MG63 (cell line): ENCODE results near the gene ING4. TPM values are rescaled to one million over a fixed set of nuclear protein-coding genes. Genes with fewer than 3 reads are reported as not detected.
"Not testable (repeated sequence)": the region's sequence is repeated elsewhere in the genome, so short reads cannot be mapped to it uniquely, and the experiment has no call there.

Source experiments
- DNase-seq: peaks from one replicate; pipeline ENCODE4 v3.0.0-alpha.2; 2020
- H3K27me3 ChIP-seq: fragments of 250-450 bp; sonication (Bioruptor Pico); 2 replicates; pipeline ENCODE4 v1.5.1; 2020; ENCODE audit warnings: mild to moderate bottlenecking, moderate library complexity
- H3K36me3 ChIP-seq: fragments of 250-450 bp; sonication (Bioruptor Pico); 2 replicates; pipeline ENCODE4 v1.5.1; 2020; ENCODE audit warnings: mild to moderate bottlenecking, moderate library complexity
- H3K4me3 ChIP-seq: fragments of 250-450 bp; sonication (Bioruptor Pico); 2 replicates; pipeline ENCODE4 v1.5.1; 2020; ENCODE audit warnings: mild to moderate bottlenecking, moderate library complexity
- H3K9me3 ChIP-seq: fragments of 250-450 bp; sonication (Bioruptor Pico); 2 replicates; pipeline ENCODE4 v1.5.1; 2020; ENCODE audit warnings: mild to moderate bottlenecking, moderate library complexity
- total RNA-seq: library from RNA; depleted of rRNA; stranded (reverse); fragments of >200 nt; shearing (Covaris generic); gene quantifications from 2 replicates; pipeline ENCODE4 v1.2.3, GENCODE V29; 2014; ENCODE audit warnings: low replicate concordance; rRNA removed

Gene ING4
- total RNA-seq, result 30.1 and 33.1 TPM in 2 replicates

- DNase-seq, result peak; percentile 98
- Histone ChIP-seq H3K9me3 (no peaks in the 10 kb centered on the region), H3K36me3 (peaks cover 17% of the 10 kb centered on the region), H3K4me3 (peak within 1 kb of the TSS; percentile 81), H3K27me3 (no peaks in the 10 kb centered on the region)
Observed at GRCh38 chr12:6662906-6663742, at the start of gene ING4. ING4 (minus strand) TSS chr12:6663119; CDS start chr12:6663101, 18 bp downstream.

- no peak overlapping the region for H3K4me3 ChIP-seq
- no peaks in the 10 kb centered on the region; the same call in 1 of the 2 replicates for H3K27me3 ChIP-seq
- no peaks in the 10 kb centered on the region for H3K36me3 ChIP-seq
- no peaks in the 10 kb centered on the region for H3K9me3 ChIP-seq
- DNase-seq, result no peak
Observed at GRCh38 chr12:6708960-6709394, 46.1 kb upstream of the ING4 start.

- not testable (repeated sequence) for DNase-seq, H3K9me3 ChIP-seq, H3K27me3 ChIP-seq
Observed at GRCh38 chr12:6708351-6708750, 45.4 kb upstream of the ING4 start.

GRCh38 chr12:6703631-6704030 lies 40.7 kb upstream of the ING4 start:
- Histone ChIP-seq H3K36me3 (no peaks in the 10 kb centered on the region), H3K4me3 (no peak overlapping the region), H3K27me3 (peaks cover 30% of the 10 kb centered on the region), H3K9me3 (no peaks in the 10 kb centered on the region)
- DNase-seq, result peak; percentile 23

More at GRCh38 chr12:6708351-6708750, 45.4 kb upstream of the ING4 start:
- not testable (repeated sequence) for H3K36me3 ChIP-seq, H3K4me3 ChIP-seq

GRCh38 chr12:6701078-6701768 lies 38.3 kb upstream of the ING4 start:
- DNase-seq, result peak; percentile 35
- Histone ChIP-seq H3K36me3 (no peaks in the 10 kb centered on the region), H3K4me3 (no peak overlapping the region), H3K9me3 (no peaks in the 10 kb centered on the region), H3K27me3 (peaks cover 35% of the 10 kb centered on the region)

DNA sequence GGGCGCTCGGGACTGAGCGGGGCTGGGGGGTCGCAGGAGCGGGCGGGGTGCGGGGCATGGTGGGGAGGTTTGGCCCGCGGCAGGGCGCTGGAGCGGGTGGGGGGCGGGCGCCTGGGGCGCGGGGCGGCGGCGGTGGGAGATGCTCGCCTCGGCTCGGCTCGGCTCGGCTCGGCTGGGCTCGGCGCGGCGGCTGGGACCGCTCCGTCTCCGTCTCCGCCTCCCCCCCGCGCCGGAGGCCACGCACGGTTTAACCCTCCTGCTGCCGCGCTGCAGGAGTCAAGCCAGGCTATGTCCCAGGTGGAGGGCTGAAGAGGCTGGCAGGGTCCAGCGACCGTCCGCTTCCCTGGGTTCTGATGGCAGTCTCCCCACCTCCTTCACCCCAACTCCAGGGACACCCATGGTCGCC lies 37.7 kb upstream of the ING4 start, which contains the start of gene PIANP:
Gene PIANP, minus strand, starts transcription at position 170 of the 406 bp plus-strand sequence. CDS start 2,754 bp downstream, outside the sequence.
- Histone ChIP-seq H3K27me3 (peaks cover 35% of the 10 kb centered on the region), H3K9me3 (no peaks in the 10 kb centered on the region), H3K36me3 (no peaks in the 10 kb centered on the region), H3K4me3 (peak within 1 kb of the TSS; percentile 33)
- DNase-seq, result peak; percentile 26

DNA sequence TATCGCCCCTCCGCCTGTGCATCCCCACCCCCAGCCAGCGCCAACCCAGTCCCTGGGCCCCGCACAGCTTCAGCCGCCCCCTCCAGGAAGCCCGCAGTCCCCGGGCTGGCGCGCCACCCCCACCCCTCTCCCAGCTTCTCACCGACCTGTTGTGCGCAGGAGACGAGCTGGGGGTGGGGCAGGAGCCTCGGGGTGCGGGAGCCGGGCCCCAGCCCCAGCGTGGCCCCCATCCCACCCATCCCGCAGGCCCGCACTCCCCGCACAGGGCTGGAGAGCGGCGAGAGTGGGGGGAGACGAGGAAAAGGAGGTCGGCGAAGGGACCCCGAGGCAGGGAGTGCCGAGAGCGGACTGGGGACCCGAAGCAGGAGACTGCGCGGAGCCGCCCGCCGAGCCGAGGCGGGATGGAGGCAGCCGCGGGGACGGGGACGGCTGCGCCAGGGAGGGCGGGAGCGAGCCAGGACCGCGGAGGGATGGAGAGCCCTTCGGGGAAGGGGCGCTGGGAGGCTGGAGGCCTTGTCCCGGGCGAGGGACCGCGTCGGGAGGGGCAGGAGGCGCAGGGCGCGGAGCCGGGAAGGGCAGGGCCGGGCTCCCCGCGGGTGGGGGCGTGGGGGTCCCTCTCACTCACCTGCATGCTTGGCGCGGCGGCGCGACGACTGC lies 37.2 kb upstream of the ING4 start:
- H3K36me3 ChIP-seq, result no peaks in the 10 kb centered on the region

DNA sequence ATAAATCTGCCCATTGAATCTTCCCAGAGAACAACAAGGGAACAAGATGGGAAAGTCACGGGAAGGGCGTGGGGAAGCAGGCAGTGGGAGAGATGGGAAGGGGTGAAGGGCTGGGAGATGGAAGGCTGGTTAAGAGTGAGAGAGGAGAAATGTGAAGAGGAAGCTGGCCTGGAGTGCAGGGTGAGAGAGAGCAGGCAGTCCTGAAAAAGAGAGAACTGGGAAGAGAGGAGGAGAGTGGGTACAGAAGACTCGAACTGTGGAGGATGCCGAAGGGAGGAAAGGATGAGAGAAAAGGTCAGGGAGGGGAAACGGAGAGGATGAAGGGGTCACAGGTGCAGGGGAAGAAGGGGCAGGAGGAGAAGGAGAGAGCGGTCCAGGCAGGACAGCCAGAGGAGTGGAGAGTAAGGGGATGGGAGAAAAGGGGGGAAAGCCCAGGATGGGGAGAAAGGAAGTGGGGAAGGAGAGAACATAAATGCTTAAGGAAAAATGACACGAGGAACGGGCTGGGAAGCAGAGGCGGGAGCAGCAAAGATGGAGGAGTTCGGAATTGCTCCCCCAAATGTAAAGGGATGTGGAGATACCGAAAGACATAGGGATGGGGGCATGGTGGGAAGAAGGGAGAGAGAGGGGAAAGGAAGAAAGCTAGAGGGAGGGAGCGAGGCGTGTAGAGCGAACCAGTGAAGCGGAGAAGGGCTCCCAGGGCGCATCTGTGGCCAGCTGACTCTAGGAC lies 36.5 kb upstream of the ING4 start:
- Histone ChIP-seq H3K27me3 (peaks cover 35% of the 10 kb centered on the region), H3K4me3 (no peak overlapping the region), H3K9me3 (no peaks in the 10 kb centered on the region), H3K36me3 (no peaks in the 10 kb centered on the region)
- no peak for DNase-seq

More for the DNA sequence above, 37.2 kb upstream of the ING4 start:
- no peaks in the 10 kb centered on the region for H3K9me3 ChIP-seq
- no peak for DNase-seq
- peaks cover 35% of the 10 kb centered on the region for H3K27me3 ChIP-seq
- peak overlapping the region; percentile 33 for H3K4me3 ChIP-seq

GRCh38 chr12:6698352-6699046 lies 35.6 kb upstream of the ING4 start:
- DNase-seq, result no peak
- H3K4me3 ChIP-seq, result no peak overlapping the region
- H3K36me3 ChIP-seq, result no peaks in the 10 kb centered on the region
- H3K9me3 ChIP-seq, result no peaks in the 10 kb centered on the region
- H3K27me3 ChIP-seq, result peaks cover 35% of the 10 kb centered on the region

DNA sequence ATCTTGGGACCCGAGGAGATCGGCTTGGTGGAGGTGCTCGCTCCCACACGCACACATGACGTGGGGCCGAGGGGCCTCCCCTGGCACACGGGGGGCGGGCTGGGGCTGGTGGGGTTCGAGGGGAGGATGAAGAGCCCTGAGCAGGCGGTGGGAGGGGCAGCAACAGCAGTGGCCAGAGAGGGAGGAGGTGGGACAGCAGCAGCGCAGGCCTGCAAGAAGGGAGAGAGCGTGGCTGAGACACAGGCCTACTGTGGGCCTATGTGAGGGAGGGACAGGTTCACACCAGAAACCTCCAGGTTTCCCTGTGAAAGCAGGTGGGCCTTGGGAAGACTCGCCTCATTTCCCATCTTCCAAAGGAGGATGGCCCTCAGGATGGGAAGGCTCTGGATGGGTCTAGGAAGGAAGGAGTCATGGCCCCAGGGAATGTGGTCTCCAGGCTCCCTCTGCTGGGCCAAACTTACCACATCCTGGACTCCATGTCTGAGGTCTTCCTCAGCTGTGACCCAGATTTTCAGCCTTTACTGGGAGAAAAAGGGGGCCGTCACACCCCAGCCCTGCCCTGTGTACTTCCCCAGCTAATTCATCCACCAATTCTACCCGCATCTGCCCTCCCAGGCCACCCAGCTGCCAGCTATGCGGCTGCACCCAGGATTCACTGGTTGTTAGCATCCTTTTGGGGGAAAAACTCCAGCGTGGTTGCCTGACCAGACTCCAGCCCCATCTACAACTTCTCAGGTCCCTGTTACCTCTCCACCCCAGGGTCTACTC lies 34.8 kb upstream of the ING4 start:
- Histone ChIP-seq H3K4me3 (no peak overlapping the region), H3K36me3 (no peaks in the 10 kb centered on the region), H3K9me3 (no peaks in the 10 kb centered on the region), H3K27me3 (peaks cover 35% of the 10 kb centered on the region)
- DNase-seq, result peak; percentile 51

DNA sequence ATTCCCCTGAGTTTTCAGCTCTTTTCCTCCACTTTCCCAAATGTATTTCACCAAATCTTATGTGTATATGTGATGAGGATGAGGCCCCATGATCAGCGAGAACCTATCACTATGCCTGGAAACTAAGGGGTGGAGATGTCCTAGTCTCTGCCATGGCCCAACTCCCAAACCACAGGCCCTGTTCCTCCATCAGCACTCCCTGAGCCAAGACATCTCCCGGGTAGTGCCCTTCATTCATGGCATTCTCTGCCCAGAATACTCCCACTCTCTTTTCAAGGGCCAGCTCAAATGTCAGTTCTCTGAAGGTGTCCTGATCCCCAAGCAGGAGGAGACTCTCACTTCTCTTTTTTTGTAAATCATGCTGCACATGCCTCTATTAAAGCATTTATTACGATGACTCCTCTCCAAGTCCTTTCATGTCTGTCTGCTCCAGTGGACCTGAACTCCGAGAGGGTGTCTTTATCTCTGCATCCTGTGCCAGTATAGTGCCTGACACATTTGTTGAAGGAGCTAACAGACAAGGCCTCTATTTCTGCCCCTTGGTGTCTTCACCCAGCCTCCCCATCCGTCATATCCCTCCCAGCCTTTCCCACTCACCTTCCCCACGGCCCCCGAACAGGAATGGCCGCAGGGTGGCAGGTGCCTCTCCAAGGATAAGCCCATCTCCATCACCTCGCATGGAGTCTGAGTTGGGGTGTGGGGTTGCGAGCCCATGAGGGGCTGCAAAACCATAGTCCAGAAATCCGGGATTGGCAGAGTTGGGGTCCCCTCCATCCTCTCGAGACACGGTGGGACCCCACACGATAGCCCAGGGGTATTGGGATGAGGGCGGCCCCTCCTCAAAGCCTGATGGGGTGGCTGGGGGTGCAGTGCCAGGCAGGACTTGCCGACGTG lies 34.0 kb upstream of the ING4 start:
- peak; percentile 20 for DNase-seq
- Histone ChIP-seq H3K27me3 (peaks cover 34% of the 10 kb centered on the region), H3K9me3 (no peaks in the 10 kb centered on the region), H3K36me3 (no peaks in the 10 kb centered on the region), H3K4me3 (no peak overlapping the region)

GRCh38 chr12:6695313-6696045 lies 32.6 kb upstream of the ING4 start:
- H3K9me3 ChIP-seq, result no peaks in the 10 kb centered on the region
- no peaks in the 10 kb centered on the region for H3K36me3 ChIP-seq
- H3K27me3 ChIP-seq, result peaks cover 23% of the 10 kb centered on the region
- DNase-seq, result no peak
- no peak overlapping the region for H3K4me3 ChIP-seq

DNA sequence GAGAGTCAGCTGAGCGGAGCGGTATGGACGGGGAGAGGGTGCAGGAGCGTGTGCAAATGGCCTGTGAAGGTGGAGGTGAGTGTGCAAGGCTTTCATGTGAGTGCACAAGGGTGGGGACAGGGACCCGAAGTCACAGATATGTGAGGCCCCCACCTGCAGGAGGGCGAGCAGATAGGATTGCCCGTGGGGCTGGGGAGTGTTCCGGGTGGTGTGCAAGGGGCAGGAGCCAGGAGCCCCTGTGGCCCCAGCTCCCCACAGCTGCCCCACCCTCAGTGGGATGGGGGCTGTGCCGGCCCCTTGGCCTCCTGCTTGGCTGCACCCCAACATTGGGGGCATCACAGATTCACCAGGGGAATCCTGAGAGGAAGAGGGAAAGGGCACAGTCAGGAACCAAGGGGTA lies 31.8 kb upstream of the ING4 start:
- H3K4me3 ChIP-seq, result no peak overlapping the region
- peaks cover 16% of the 10 kb centered on the region for H3K27me3 ChIP-seq
- H3K36me3 ChIP-seq, result no peaks in the 10 kb centered on the region; the same call in 1 of the 2 replicates
- DNase-seq, result no peak
- H3K9me3 ChIP-seq, result no peaks in the 10 kb centered on the region
